CD14-positive monocyte (primary cell): Measurements from ENCODE around the gene AMPD3. TPM values are rescaled to one million over a fixed set of nuclear protein-coding genes. Genes with fewer than 3 reads are reported as not detected.

Experiments used
- DNase-seq, 3 donors: peaks; one replicate each; pipeline ENCODE4 v3.0.0-alpha.2; 2011 to 2022
- H2AFZ ChIP-seq: 2 replicates; pipeline ENCODE4 v1.6.0; 2012; ENCODE audit warnings: mild to moderate bottlenecking, low read depth, low read length, inconsistent platforms; ENCODE audit not compliant: insufficient read depth, poor library complexity, severe bottlenecking
- H3K27ac ChIP-seq, 2 donors: 1 replicate in 1 of 2; 2 replicates in 1 of 2; pipeline ENCODE4 v1.5.1; 2012 to 2013; ENCODE audit warnings: low read length in 2 of 2, control low read depth in 1 of 2, inconsistent platforms in 1 of 2, low read depth in 1 of 2, mild to moderate bottlenecking in 1 of 2
- H3K27me3 ChIP-seq, 2 donors: one replicate each; pipeline versions ENCODE4 v1.6.0 to v1.6.1; 2011 to 2013; ENCODE audit warnings: low read length in 2 of 2; ENCODE audit not compliant: control insufficient read depth in 2 of 2, insufficient read depth in 2 of 2
- H3K36me3 ChIP-seq, 2 donors: replicated peaks in 1 of 2; 1 replicate in 1 of 2; 2 replicates in 1 of 2; pipeline versions ENCODE4 v1.5.1 to v1.6.1; 2012 to 2013; ENCODE audit warnings: low read length in 2 of 2, control low read depth in 1 of 2, inconsistent platforms in 1 of 2, mild to moderate bottlenecking in 1 of 2; ENCODE audit not compliant: insufficient read depth in 2 of 2, control insufficient read depth in 1 of 2
- H3K4me1 ChIP-seq, 2 donors: 1 replicate in 1 of 2; 2 replicates in 1 of 2; pipeline versions ENCODE4 v1.5.1 to v1.6.1; 2012 to 2013; ENCODE audit warnings: low read length in 2 of 2, control low read depth in 1 of 2, inconsistent platforms in 1 of 2, mild to moderate bottlenecking in 1 of 2, moderate library complexity in 1 of 2; ENCODE audit not compliant: insufficient read depth in 2 of 2, control insufficient read depth in 1 of 2
- H3K4me2 ChIP-seq: replicated peaks from 2 replicates; pipeline ENCODE3; 2012; ENCODE audit warnings: low read length, moderate library complexity, mild to moderate bottlenecking; ENCODE audit not compliant: poor library complexity, severe bottlenecking; ENCODE audit errors: extremely low read depth
- H3K4me3 ChIP-seq, 3 experiments: fragments of 200-600 bp in 1 of 3; sonication (generic) in 1 of 3; replicated peaks in 1 of 3; 1 replicate in 2 of 3; 2 replicates in 1 of 3; pipeline ENCODE4 v1.5.1; 2011 to 2013; ENCODE audit warnings: low read length in 3 of 3, mild to moderate bottlenecking in 3 of 3, control low read depth in 2 of 3, low read depth in 2 of 3, inconsistent platforms in 1 of 3, moderate library complexity in 1 of 3
- H3K79me2 ChIP-seq: 2 replicates; pipeline ENCODE4 v1.6.0; 2012; ENCODE audit warnings: mild to moderate bottlenecking, control low read depth, inconsistent platforms, low read length, moderate library complexity; ENCODE audit not compliant: insufficient read depth
- H3K9ac ChIP-seq: 2 replicates; pipeline ENCODE4 v1.6.0; 2017; ENCODE audit warnings: low read length, mild to moderate bottlenecking; ENCODE audit not compliant: insufficient read depth, poor library complexity, severe bottlenecking
- H3K9me3 ChIP-seq, 2 donors: replicated peaks in 1 of 2; 1 replicate in 1 of 2; 2 replicates in 1 of 2; pipeline versions ENCODE4 v1.5.1 to v1.6.1; 2012 to 2013; ENCODE audit warnings: low read length in 2 of 2, control low read depth in 1 of 2; ENCODE audit not compliant: control insufficient read depth in 1 of 2, insufficient read depth in 1 of 2
- H4K20me1 ChIP-seq: 2 replicates; pipeline ENCODE4 v1.6.0; 2012; ENCODE audit warnings: mild to moderate bottlenecking, low read length, control low read depth, moderate library complexity; ENCODE audit not compliant: insufficient read depth
- H3K27ac Mint-ChIP-seq, 7 donors: one replicate each; pipeline ENCODE4 v1.8.0; 2020; ENCODE audit warnings: mild to moderate bottlenecking in 7 of 7, mixed read lengths in 7 of 7, moderate library complexity in 6 of 7, inconsistent platforms in 2 of 7
- H3K27me3 Mint-ChIP-seq, 3 donors: one replicate each; pipeline ENCODE4 v1.8.0; 2021 to 2022; ENCODE audit warnings: low read depth in 3 of 3, mild to moderate bottlenecking in 3 of 3, mixed read lengths in 3 of 3, moderate library complexity in 3 of 3, inconsistent platforms in 1 of 3
- H3K36me3 Mint-ChIP-seq, 2 donors: one replicate each; pipeline ENCODE4 v1.8.0; 2020; ENCODE audit warnings: mixed read lengths in 2 of 2, inconsistent platforms in 1 of 2, mild to moderate bottlenecking in 1 of 2
- H3K4me1 Mint-ChIP-seq: one replicate; pipeline ENCODE4 v1.8.0; 2020; ENCODE audit warnings: mild to moderate bottlenecking, mixed read lengths
- H3K4me3 Mint-ChIP-seq, 2 donors: one replicate each; pipeline ENCODE4 v1.8.0; 2020; ENCODE audit warnings: mild to moderate bottlenecking in 2 of 2, mixed read lengths in 2 of 2, moderate library complexity in 1 of 2
- H3K9me3 Mint-ChIP-seq, 7 donors: one replicate each; pipeline ENCODE4 v1.8.0; 2020 to 2022; ENCODE audit warnings: mixed read lengths in 7 of 7, mild to moderate bottlenecking in 6 of 7, moderate library complexity in 6 of 7, inconsistent platforms in 2 of 7
- WGBS: methylation state at CpG from one replicate; pipeline ENCODE4 v1.1.5; 2013; ENCODE audit warnings: missing lambda C conversion rate; ENCODE audit not compliant: insufficient coverage; 5-methylcytosine and 5-hydroxymethylcytosine counted together
- intact Hi-C, 2 donors: fragments of 100-400 bp; cut with micrococcal nuclease; formaldehyde crosslinking; loops; one replicate each; pipeline versions ENCODE4 v1.15.0 to v1.15.1; 2023
- polyA plus RNA-seq, 3 donors: library from polyadenylated mRNA; depleted of rRNA in 1 of 3; unstranded in 2 of 3; stranded (reverse) in 1 of 3; fragments of 300-500 nt in 2 of 3; fragments of >200 nt in 1 of 3; fragmentation: Illumina TruSeq in 2 of 3; gene quantifications; 1 replicate in 2 of 3; 2 replicates in 1 of 3; pipeline ENCODE4 v1.2.3, GENCODE V29; 2012 to 2021
- TF ChIP-seq, protein P1 (sequence below): fragments of 200-600 bp; IDR thresholded peaks from one replicate; pipeline ENCODE4 v1.8.0; 2022; ENCODE audit warnings: antibody characterized with exemption, mild to moderate bottlenecking

Gene AMPD3
- polyA plus RNA-seq, 3 donors, result 10.5 to 24.3 (median 14.3) TPM

DNA sequence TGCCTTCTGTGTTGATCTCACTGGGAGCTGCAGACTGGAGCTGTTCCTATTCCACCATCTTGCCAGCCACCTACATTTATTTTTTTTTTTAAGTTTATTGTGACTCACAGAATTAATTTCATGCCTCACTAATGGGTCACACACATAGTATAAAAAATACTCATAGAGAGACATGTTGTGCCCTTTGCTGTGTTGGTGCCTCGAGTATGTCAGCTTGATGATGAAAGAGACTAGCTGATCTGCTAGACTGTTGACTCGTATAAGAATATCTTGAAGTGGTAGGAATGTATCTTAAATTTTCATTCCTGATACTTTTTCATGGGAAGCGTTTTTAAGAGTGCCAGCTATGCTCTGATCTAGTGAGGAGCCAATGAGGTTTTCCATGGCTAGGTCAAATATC is 28.6 kb upstream of the AMPD3 start:
- H3K9me3 ChIP-seq, result peaks cover 0 to 10% of the 10 kb centered on the region in 2 donors
- Mint-ChIP-seq H3K27me3 (peaks cover 0 to 4% (median 3%) of the 10 kb centered on the region in 3 donors), H3K9me3 (peaks cover 8 to 20% (median 15%) of the 10 kb centered on the region in 7 donors), H3K4me3 (no peak overlapping the region), H3K4me1 (no peaks in the 10 kb centered on the region), H3K36me3 (no peaks in the 10 kb centered on the region), H3K27ac (peak overlapping the region in 1 of 7 donors; percentile 38)
- no peaks in the 10 kb centered on the region for H4K20me1 ChIP-seq
- H3K79me2 ChIP-seq, result no peaks in the 10 kb centered on the region
- H3K4me1 ChIP-seq, result no peaks in the 10 kb centered on the region
- no peaks in the 10 kb centered on the region for H3K36me3 ChIP-seq
- H3K4me2 ChIP-seq, result no peak overlapping the region
- TF ChIP-seq, protein P1, sequence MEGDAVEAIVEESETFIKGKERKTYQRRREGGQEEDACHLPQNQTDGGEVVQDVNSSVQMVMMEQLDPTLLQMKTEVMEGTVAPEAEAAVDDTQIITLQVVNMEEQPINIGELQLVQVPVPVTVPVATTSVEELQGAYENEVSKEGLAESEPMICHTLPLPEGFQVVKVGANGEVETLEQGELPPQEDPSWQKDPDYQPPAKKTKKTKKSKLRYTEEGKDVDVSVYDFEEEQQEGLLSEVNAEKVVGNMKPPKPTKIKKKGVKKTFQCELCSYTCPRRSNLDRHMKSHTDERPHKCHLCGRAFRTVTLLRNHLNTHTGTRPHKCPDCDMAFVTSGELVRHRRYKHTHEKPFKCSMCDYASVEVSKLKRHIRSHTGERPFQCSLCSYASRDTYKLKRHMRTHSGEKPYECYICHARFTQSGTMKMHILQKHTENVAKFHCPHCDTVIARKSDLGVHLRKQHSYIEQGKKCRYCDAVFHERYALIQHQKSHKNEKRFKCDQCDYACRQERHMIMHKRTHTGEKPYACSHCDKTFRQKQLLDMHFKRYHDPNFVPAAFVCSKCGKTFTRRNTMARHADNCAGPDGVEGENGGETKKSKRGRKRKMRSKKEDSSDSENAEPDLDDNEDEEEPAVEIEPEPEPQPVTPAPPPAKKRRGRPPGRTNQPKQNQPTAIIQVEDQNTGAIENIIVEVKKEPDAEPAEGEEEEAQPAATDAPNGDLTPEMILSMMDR, result no peak
- no peak overlapping the region for H2AFZ ChIP-seq
- WGBS, result 100% methylated on average over 1 of the region's 3 CpGs
- DNase-seq, result no peak
- H3K27me3 ChIP-seq, result no peaks in the 10 kb centered on the region
- intact Hi-C loops, result no loop called here
- no peak overlapping the region for H3K27ac ChIP-seq
- no peak overlapping the region for H3K4me3 ChIP-seq
- no peak overlapping the region for H3K9ac ChIP-seq

DNA sequence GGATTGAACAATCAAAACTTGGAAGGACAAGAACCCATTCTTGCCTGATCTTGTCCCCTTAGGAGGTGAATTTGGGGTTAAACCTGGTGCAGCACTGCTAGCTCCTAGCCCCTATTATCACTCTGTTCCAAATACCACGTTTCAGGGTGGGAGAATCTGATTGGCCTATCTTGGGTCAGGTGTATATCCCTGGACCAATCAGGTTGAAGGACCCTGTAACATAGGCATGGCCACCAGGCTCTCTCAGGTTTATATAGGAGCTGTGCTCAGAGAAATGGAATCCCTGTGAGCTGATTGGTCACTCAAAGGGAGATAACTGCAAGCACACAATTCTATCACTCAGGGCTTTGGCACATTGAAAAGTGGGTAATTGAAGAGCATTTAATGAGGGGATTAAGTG is 26.6 kb upstream of the AMPD3 start:
- Histone ChIP-seq H3K9ac (no peak overlapping the region), H3K79me2 (no peaks in the 10 kb centered on the region), H2AFZ (no peak overlapping the region), H3K27ac (no peak overlapping the region), H3K4me2 (no peak overlapping the region), H3K36me3 (no peaks in the 10 kb centered on the region), H3K27me3 (no peaks in the 10 kb centered on the region), H4K20me1 (no peaks in the 10 kb centered on the region), H3K4me1 (no peaks in the 10 kb centered on the region), H3K9me3 (peaks cover 0 to 10% of the 10 kb centered on the region in 2 donors), H3K4me3 (no peak overlapping the region)
- Mint-ChIP-seq H3K4me1 (no peaks in the 10 kb centered on the region), H3K9me3 (peaks cover 5 to 15% (median 10%) of the 10 kb centered on the region in 7 donors), H3K27ac (no peak overlapping the region), H3K36me3 (peaks cover 0 to 2% of the 10 kb centered on the region in 2 donors), H3K27me3 (peaks cover 0 to 3% (median 1%) of the 10 kb centered on the region in 3 donors), H3K4me3 (no peak overlapping the region)
- TF ChIP-seq, protein P1, result no peak
- 100% methylated on average over 1 of the region's 1 CpG for WGBS
- intact Hi-C loops, result no loop called here
- no peak for DNase-seq
